ENCODE measurements around the gene GRIK1. TPM values are rescaled to one million over a fixed set of nuclear protein-coding genes. Genes with fewer than 3 reads are reported as not detected.

GRIK1 gene
- total RNA-seq, 4 donors from 2014 or later, result 0.13 to 0.97 (median 0.38) TPM

DNA sequence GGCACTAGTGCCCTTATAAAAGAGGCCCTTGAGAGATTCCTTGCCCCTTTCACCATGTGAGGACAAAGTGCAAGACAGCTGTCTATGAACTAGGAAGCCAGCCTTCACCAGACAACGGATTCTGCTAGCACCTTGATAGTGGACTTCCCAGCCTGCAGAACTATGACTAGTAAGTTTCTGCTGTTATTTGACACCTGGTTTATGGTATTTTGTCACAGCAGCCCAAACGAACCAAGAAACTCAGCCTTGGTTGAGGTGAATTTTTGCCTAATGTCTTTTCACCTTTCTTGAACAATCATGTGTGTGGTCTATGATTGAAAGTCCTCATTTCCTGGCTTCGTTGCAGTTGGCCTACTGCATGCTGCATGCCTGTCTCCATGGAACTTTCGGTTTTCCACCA lies 302.2 kb downstream of the GRIK1 start:
- TF ChIP-seq, protein P1, sequence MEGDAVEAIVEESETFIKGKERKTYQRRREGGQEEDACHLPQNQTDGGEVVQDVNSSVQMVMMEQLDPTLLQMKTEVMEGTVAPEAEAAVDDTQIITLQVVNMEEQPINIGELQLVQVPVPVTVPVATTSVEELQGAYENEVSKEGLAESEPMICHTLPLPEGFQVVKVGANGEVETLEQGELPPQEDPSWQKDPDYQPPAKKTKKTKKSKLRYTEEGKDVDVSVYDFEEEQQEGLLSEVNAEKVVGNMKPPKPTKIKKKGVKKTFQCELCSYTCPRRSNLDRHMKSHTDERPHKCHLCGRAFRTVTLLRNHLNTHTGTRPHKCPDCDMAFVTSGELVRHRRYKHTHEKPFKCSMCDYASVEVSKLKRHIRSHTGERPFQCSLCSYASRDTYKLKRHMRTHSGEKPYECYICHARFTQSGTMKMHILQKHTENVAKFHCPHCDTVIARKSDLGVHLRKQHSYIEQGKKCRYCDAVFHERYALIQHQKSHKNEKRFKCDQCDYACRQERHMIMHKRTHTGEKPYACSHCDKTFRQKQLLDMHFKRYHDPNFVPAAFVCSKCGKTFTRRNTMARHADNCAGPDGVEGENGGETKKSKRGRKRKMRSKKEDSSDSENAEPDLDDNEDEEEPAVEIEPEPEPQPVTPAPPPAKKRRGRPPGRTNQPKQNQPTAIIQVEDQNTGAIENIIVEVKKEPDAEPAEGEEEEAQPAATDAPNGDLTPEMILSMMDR (IDR thresholded peaks at IDR 0.05), result no peak
- TF ChIP-seq EP300 (IDR thresholded peaks at IDR 0.05), result no peak
- TF ChIP-seq POLR2A (IDR thresholded peaks at IDR 0.05), result no peak
- no peak for TF ChIP-seq POLR2AphosphoS5 (IDR thresholded peaks at IDR 0.05)
- DNase-seq (ENCODE audit: low spot score in 2 of 2), result no peak
- Histone ChIP-seq H3K27ac (no peak overlapping the region), H3K36me3 (no peaks in the 10 kb centered on the region), H3K27me3 (no peaks in the 10 kb centered on the region), H3K9me3 (no peaks in the 10 kb centered on the region), H3K4me3 (no peak overlapping the region), H3K4me1 (no peaks in the 10 kb centered on the region)
- WGBS, result 76% methylated on average over 4 of the region's 4 CpGs

DNA sequence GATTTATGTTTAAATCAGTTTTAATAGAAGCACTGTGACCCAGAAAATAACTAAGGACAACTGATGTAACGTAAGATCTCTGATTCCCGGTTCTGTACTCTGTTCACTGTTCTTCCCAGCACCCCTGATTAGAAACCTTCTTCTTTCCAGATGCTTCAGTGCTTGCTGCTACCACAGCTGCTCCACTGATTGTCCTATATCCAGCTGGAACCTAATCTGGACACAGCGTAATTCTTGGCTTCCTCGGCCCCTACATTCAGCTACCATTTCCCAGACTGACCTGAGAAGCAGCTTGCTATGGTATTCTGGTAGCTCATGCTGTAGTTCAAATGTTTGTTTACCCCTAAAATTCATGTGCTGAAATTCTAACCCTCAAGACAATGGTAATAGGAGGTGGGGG lies 302.7 kb downstream of the GRIK1 start:
- TF ChIP-seq, protein P1 (IDR thresholded peaks at IDR 0.05), result no peak
- no peak for TF ChIP-seq POLR2A (IDR thresholded peaks at IDR 0.05)
- no peak for TF ChIP-seq POLR2AphosphoS5 (IDR thresholded peaks at IDR 0.05)

DNA sequence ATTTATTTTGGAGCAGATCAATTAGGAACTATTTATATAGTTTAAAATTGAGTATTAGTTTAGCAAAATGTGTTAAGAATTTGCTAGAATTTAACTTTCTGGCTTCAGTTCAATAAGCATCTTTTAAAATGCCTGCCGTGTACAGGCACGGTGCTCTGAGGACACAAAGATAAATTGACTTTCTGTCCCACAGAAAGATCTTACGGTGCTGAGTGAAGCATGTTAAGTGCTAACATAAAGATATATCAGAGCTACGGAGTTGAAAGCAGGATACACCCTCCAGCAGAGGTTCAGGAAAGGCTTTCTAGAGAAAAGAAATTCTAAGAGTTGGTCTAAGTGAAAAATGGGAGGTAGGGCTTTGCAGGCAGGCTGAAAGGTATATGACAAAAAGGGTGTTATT lies 305.4 kb downstream of the GRIK1 start:
- H3K36me3 ChIP-seq, result no peaks in the 10 kb centered on the region
- no peaks in the 10 kb centered on the region for H3K4me1 ChIP-seq
- H3K27me3 ChIP-seq, result no peaks in the 10 kb centered on the region
- no peak overlapping the region for H3K4me3 ChIP-seq
- H3K27ac ChIP-seq, result no peak overlapping the region
- no peak for DNase-seq (ENCODE audit: low spot score in 2 of 2)
- 76% methylated on average over 4 of the region's 4 CpGs for WGBS
- H3K9me3 ChIP-seq, result no peaks in the 10 kb centered on the region
- TF ChIP-seq POLR2AphosphoS5 (IDR thresholded peaks at IDR 0.05) (no peak), POLR2A (IDR thresholded peaks at IDR 0.05) (no peak), EP300 (IDR thresholded peaks at IDR 0.05) (no peak)
- TF ChIP-seq, protein P1 (IDR thresholded peaks at IDR 0.05), result no peak

More for the DNA sequence above, 302.7 kb downstream of the GRIK1 start:
- no peak for DNase-seq (ENCODE audit: low spot score in 2 of 2)
- WGBS, result 95% methylated on average over 4 of the region's 4 CpGs
- H3K4me1 ChIP-seq, result no peaks in the 10 kb centered on the region
- no peaks in the 10 kb centered on the region for H3K9me3 ChIP-seq
- no peaks in the 10 kb centered on the region for H3K36me3 ChIP-seq
- no peaks in the 10 kb centered on the region for H3K27me3 ChIP-seq
- H3K27ac ChIP-seq, result no peak overlapping the region
- H3K4me3 ChIP-seq, result no peak overlapping the region

DNA sequence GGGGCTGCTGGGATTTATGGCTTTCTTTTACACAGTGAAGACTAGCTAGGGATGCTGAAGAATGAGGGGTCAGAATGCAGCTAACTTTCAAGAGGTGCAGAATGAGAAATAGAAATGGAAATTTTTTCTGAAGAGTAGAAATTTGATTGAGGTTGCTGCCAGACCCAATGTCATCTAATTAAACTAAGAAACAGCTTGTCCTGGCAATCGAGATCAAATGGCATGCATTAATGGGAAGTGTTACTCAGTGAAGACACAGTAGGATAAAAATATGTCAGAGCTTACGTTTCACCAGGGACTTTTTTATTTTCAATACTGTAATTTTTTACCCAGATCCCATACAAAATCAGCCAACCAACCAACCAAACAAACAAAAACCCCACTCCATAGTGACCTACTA lies 306.0 kb downstream of the GRIK1 start:
- Histone ChIP-seq H3K27me3 (no peaks in the 10 kb centered on the region), H3K4me3 (no peak overlapping the region), H3K9me3 (no peaks in the 10 kb centered on the region), H3K27ac (no peak overlapping the region), H3K36me3 (no peaks in the 10 kb centered on the region), H3K4me1 (no peaks in the 10 kb centered on the region)
- TF ChIP-seq POLR2A (IDR thresholded peaks at IDR 0.05) (no peak), EP300 (IDR thresholded peaks at IDR 0.05) (no peak), POLR2AphosphoS5 (IDR thresholded peaks at IDR 0.05) (no peak)
- TF ChIP-seq, protein P1 (IDR thresholded peaks at IDR 0.05), result no peak
- 50% methylated on average over 2 of the region's 2 CpGs for WGBS
- no peak for DNase-seq (ENCODE audit: low spot score in 2 of 2)

DNA sequence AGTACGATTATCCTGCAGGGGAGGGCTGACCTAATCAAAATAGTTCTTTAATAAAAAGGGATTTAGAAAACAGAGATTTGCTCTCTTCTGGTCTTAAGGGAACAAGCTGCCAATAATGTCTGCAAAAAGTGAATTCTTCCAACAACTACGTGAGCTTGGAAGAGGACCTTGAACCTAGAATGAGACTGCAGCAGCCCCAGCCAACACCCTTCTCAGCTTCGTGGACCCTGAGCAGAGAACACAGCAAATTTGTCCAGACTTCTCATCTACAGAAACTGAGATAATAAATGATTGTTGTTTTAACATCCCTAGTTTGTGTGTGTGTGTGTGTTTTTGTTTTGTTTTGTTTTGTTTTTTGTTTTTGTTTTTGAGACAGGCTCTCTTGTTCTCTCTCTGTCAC lies 309.4 kb downstream of the GRIK1 start:
- H3K9me3 ChIP-seq, result no peaks in the 10 kb centered on the region
- TF ChIP-seq POLR2AphosphoS5 (IDR thresholded peaks at IDR 0.05), result no peak
- TF ChIP-seq POLR2A (IDR thresholded peaks at IDR 0.05), result no peak
- TF ChIP-seq EP300 (IDR thresholded peaks at IDR 0.05), result no peak
- TF ChIP-seq, protein P1 (IDR thresholded peaks at IDR 0.05), result no peak
- H3K27ac ChIP-seq, result no peak overlapping the region
- H3K4me1 ChIP-seq, result no peaks in the 10 kb centered on the region
- no peak for DNase-seq (ENCODE audit: low spot score in 2 of 2)
- H3K27me3 ChIP-seq, result no peaks in the 10 kb centered on the region
- H3K4me3 ChIP-seq, result no peak overlapping the region
- 89% methylated on average over 3 of the region's 3 CpGs for WGBS
- no peaks in the 10 kb centered on the region for H3K36me3 ChIP-seq

Measured in suprapubic skin (tissue), 4 donors.